Endothelial cell of umbilical vein (primary cell): ENCODE results near the gene RPLP1. TPM values are rescaled to one million over a fixed set of nuclear protein-coding genes. Genes with fewer than 3 reads are reported as not detected.

Source experiments
- BruUV-seq: library from RNA; stranded (reverse); fragments of 400-500 nt; replicated peaks from 2 replicates; lab custom pipeline; 2021; lab: Mats Ljungman, UMichigan
- CTCF ChIA-PET: fragments of 300-600, 350-600 bp; sonication (Branson Sonifier 250); formaldehyde crosslinking; loops from one replicate; lab custom pipeline; 2021; ENCODE audit warnings: antibody characterized with exemption, inconsistent platforms; lab: Charles Lee
- POLR2A ChIA-PET: fragments of 300-600, 350-600 bp; sonication (Branson Sonifier 250); formaldehyde crosslinking; loops from one replicate; lab custom pipeline; 2021; ENCODE audit warnings: antibody characterized with exemption, inconsistent platforms; lab: Charles Lee
- DNase-seq: peaks from one replicate; pipeline ENCODE4 v3.0.0-alpha.2; 2011; ENCODE audit warnings: low read depth, low spot score
- FAIRE-seq: peaks from 2 replicates; lab custom pipeline; 2011; peaks lifted over from hg19 to GRCh38; lab: Jason Lieb, UNC
- H2AFZ ChIP-seq: 2 replicates; pipeline ENCODE4 v1.6.0; 2012; ENCODE audit warnings: low read depth, low read length, control low read depth, inconsistent platforms
- H3K27ac ChIP-seq: 2 replicates; pipeline ENCODE4 v1.5.1; 2011; ENCODE audit warnings: low read depth, mild to moderate bottlenecking, control low read depth, low read length, moderate library complexity; ENCODE audit not compliant: insufficient read depth
- H3K27me3 ChIP-seq, 2 experiments: 2 replicates each; pipeline versions ENCODE4 v1.6.0 to v1.6.1; 2011; ENCODE audit warnings: low read length in 2 of 2, mixed read lengths in 1 of 2; ENCODE audit not compliant: control insufficient read depth in 2 of 2, insufficient read depth in 2 of 2
- H3K36me3 ChIP-seq, 2 experiments: 2 replicates in 1 of 2; 3 replicates in 1 of 2; pipeline ENCODE4 v1.5.1; 2011; ENCODE audit warnings: low read length in 2 of 2, mild to moderate bottlenecking in 1 of 2, moderate library complexity in 1 of 2; ENCODE audit not compliant: control insufficient read depth in 2 of 2, insufficient read depth in 2 of 2; ENCODE audit errors: extremely low read depth in 1 of 2
- H3K4me1 ChIP-seq: 3 replicates; pipeline ENCODE4 v1.5.1; 2011; ENCODE audit warnings: mild to moderate bottlenecking, low read length; ENCODE audit not compliant: control insufficient read depth, insufficient read depth; ENCODE audit errors: extremely low read depth
- H3K4me2 ChIP-seq: 2 replicates; pipeline ENCODE4 v1.6.1; 2011; ENCODE audit warnings: low read length, control low read depth, mixed read lengths; ENCODE audit not compliant: insufficient read depth
- H3K4me3 ChIP-seq, 3 experiments: fragments of 200-600 bp in 1 of 3; sonication (generic), shearing (Covaris generic) in 1 of 3; replicated peaks in 1 of 3; 2 replicates each; pipeline ENCODE4 v1.5.1; 2011 to 2016; ENCODE audit warnings: control low read depth in 3 of 3, low read length in 3 of 3, mild to moderate bottlenecking in 2 of 3, inconsistent platforms in 1 of 3, low read depth in 1 of 3, moderate library complexity in 1 of 3; ENCODE audit not compliant: insufficient read depth in 1 of 3
- H3K79me2 ChIP-seq: 2 replicates; pipeline ENCODE4 v1.6.0; 2012; ENCODE audit warnings: low read length, inconsistent platforms; ENCODE audit not compliant: control insufficient read depth, insufficient read depth
- H3K9ac ChIP-seq: replicated peaks from 2 replicates; pipeline ENCODE3; 2011; ENCODE audit warnings: low read length, control low read depth; ENCODE audit not compliant: insufficient read depth; ENCODE audit errors: extremely low read depth
- H3K9me1 ChIP-seq: replicated peaks from 3 replicates; pipeline ENCODE4 v1.6.0; 2011; ENCODE audit warnings: mild to moderate bottlenecking, low read length; ENCODE audit not compliant: control insufficient read depth, insufficient read depth; ENCODE audit errors: extremely low read depth
- H3K9me3 ChIP-seq: replicated peaks from 2 replicates; pipeline ENCODE4 v1.5.1; 2012; ENCODE audit warnings: low read length, inconsistent platforms; ENCODE audit not compliant: control insufficient read depth, insufficient read depth
- H4K20me1 ChIP-seq: replicated peaks from 2 replicates; pipeline ENCODE3; 2011; ENCODE audit warnings: mild to moderate bottlenecking, low read length; ENCODE audit not compliant: control insufficient read depth, insufficient read depth; ENCODE audit errors: extremely low read depth
- EZH2 ChIP-seq: IDR thresholded peaks from 2 replicates; pipeline ENCODE4 v1.6.1; 2012; ENCODE audit warnings: borderline replicate concordance, low read depth, mild to moderate bottlenecking, moderate library complexity, low read length, inconsistent platforms; ENCODE audit not compliant: severe bottlenecking
- FOS ChIP-seq: IDR thresholded peaks from 2 replicates; pipeline ENCODE4 v1.6.1; 2011; ENCODE audit warnings: mild to moderate bottlenecking, low read length, moderate library complexity, borderline replicate concordance; ENCODE audit not compliant: insufficient read depth
- GATA2 ChIP-seq: IDR thresholded peaks from 2 replicates; pipeline ENCODE4 v1.7.0; 2011; ENCODE audit warnings: low read depth, mild to moderate bottlenecking, moderate library complexity, mixed read lengths, low read length; ENCODE audit not compliant: insufficient read length, insufficient read depth
- JUN ChIP-seq: IDR thresholded peaks from 2 replicates; pipeline ENCODE4 v1.6.1; 2011; ENCODE audit warnings: borderline replicate concordance, low read depth; ENCODE audit not compliant: insufficient read length, insufficient read depth
- MYC ChIP-seq: IDR thresholded peaks from one replicate; pipeline ENCODE4 v1.6.1; 2011; ENCODE audit warnings: mild to moderate bottlenecking, low read depth, low read length
- POLR2A ChIP-seq: IDR thresholded peaks from 2 replicates; pipeline ENCODE4 v1.6.1; 2012; ENCODE audit warnings: low read depth, mild to moderate bottlenecking, control low read depth, low read length
- POLR2AphosphoS5 ChIP-seq: IDR thresholded peaks from 2 replicates; pipeline ENCODE4 v1.6.1; 2012; ENCODE audit warnings: low read depth, mild to moderate bottlenecking, control low read depth, low read length, moderate library complexity; ENCODE audit not compliant: insufficient read depth
- dilution Hi-C: fragments of 300-500 bp; cut with MboI; formaldehyde crosslinking; loops from one replicate; pipeline ENCODE4 v1.15.0; 2019; ENCODE audit warnings: low sequenced_read_pairs; ENCODE audit not compliant: extremely low pct_ligation_motif_present
- intact Hi-C: fragments of 100-400 bp; cut with micrococcal nuclease; formaldehyde crosslinking; loops from one replicate; pipeline ENCODE4 v1.10.0; 2022
- polyA plus RNA-seq, 4 experiments: library from polyadenylated mRNA; depleted of rRNA in 3 of 4; stranded (reverse) in 3 of 4; unstranded in 1 of 4; fragments of >200 nt; gene quantifications; 2 replicates each; pipeline versions ENCODE4 v1.2.1 to v1.2.3, GENCODE V29; 2011 to 2012; ENCODE audit warnings: missing spikeins in 1 of 4
- total RNA-seq: library from RNA; stranded (reverse); gene quantifications from 2 replicates; pipeline ENCODE4 v1.2.3, GENCODE V29; 2021
- TF ChIP-seq, protein P1 (sequence below): IDR thresholded peaks from 2 replicates; pipeline ENCODE4 v1.6.1; 2011; ENCODE audit not compliant: insufficient read depth, insufficient read length
- TF ChIP-seq, protein P2 (sequence below), 2 donors: IDR thresholded peaks; 1 replicate in 1 of 2; 2 replicates in 1 of 2; pipeline ENCODE4 v1.5.1; 2011; ENCODE audit warnings: low read length in 2 of 2, mild to moderate bottlenecking in 2 of 2, moderate library complexity in 2 of 2, control low read depth in 1 of 2, inconsistent platforms in 1 of 2, low read depth in 1 of 2; ENCODE audit not compliant: insufficient read depth in 1 of 2; ENCODE audit errors: extremely low read depth in 1 of 2

The RPLP1 gene
- total and polyA plus RNA-seq, 2 donors (not counting 3 experiments of a cell fraction or from before 2014, with no cell fraction given), result 1,603 to 2,985 TPM

DNA sequence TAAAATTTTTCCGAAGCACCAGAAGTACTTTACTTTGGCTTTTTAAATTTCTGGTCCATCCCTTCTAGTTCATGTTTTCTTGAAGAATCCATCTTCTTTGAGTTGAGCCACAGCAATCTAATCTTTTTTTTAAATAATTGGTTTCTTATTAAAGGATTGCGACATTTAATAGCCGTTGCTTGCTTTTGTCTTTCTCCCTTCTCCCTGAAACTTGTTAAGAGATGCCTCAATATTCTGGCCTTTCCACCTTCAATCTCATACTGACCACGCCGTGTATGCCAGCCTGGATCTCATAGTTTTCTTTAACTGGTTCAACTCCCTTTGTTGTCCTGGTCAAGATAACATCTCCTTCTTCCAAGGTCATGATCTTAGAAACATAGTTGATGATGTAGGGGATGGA, 18.4 kb upstream of the RPLP1 start:
- TF ChIP-seq JUN (no peak), MYC (no peak), POLR2AphosphoS5 (no peak), FOS (no peak), GATA2 (no peak), EZH2 (no peak), POLR2A (no peak)
- TF ChIP-seq, protein P1, sequence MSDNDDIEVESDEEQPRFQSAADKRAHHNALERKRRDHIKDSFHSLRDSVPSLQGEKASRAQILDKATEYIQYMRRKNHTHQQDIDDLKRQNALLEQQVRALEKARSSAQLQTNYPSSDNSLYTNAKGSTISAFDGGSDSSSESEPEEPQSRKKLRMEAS, result no peak
- TF ChIP-seq, protein P2, sequence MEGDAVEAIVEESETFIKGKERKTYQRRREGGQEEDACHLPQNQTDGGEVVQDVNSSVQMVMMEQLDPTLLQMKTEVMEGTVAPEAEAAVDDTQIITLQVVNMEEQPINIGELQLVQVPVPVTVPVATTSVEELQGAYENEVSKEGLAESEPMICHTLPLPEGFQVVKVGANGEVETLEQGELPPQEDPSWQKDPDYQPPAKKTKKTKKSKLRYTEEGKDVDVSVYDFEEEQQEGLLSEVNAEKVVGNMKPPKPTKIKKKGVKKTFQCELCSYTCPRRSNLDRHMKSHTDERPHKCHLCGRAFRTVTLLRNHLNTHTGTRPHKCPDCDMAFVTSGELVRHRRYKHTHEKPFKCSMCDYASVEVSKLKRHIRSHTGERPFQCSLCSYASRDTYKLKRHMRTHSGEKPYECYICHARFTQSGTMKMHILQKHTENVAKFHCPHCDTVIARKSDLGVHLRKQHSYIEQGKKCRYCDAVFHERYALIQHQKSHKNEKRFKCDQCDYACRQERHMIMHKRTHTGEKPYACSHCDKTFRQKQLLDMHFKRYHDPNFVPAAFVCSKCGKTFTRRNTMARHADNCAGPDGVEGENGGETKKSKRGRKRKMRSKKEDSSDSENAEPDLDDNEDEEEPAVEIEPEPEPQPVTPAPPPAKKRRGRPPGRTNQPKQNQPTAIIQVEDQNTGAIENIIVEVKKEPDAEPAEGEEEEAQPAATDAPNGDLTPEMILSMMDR (IDR thresholded peaks at IDR 0.05; ENCODE audit: extremely low read depth in 1 of 2, insufficient read depth in 1 of 2, low read depth in 1 of 2, low read length in 2 of 2), result no peak
- peaks cover 20% of the 10 kb centered on the region for H3K79me2 ChIP-seq
- CTCF ChIA-PET, result no interaction called here
- FAIRE-seq (no peak), DNase-seq (no peak)
- BruUV-seq, result no TSS peak
- no peak overlapping the region for H2AFZ ChIP-seq
- H3K4me3 ChIP-seq, result no peak overlapping the region
- no peak overlapping the region for H3K27ac ChIP-seq
- POLR2A ChIA-PET, result no interaction called here
- H3K9me1 ChIP-seq, result no peaks in the 10 kb centered on the region
- no peak overlapping the region for H3K9ac ChIP-seq
- H4K20me1 ChIP-seq, result no peaks in the 10 kb centered on the region
- H3K9me3 ChIP-seq, result no peaks in the 10 kb centered on the region
- intact Hi-C loops, result no loop called here
- dilution Hi-C loops, result no loop called here
- H3K36me3 ChIP-seq, result peaks cover 6 to 34% of the 10 kb centered on the region in 2 experiments
- no peaks in the 10 kb centered on the region for H3K27me3 ChIP-seq
- no peaks in the 10 kb centered on the region for H3K4me1 ChIP-seq
- no peak overlapping the region for H3K4me2 ChIP-seq
